GM18909 (cell line): ENCODE data around the gene PCNX1.
"Not testable (repeated sequence)": the region's sequence is repeated elsewhere in the genome, so short reads cannot be mapped to it uniquely, and the experiment has no call there.

ENCODE experiments used
- ATAC-seq: cut with Tn5 transposase; IDR thresholded peaks from one replicate; pipeline ENCODE4 v1.9.1; 2021; ENCODE audit warnings: mild to moderate bottlenecking; ENCODE audit not compliant: unreplicated experiment, poor library complexity

The PCNX1 gene

DNA sequence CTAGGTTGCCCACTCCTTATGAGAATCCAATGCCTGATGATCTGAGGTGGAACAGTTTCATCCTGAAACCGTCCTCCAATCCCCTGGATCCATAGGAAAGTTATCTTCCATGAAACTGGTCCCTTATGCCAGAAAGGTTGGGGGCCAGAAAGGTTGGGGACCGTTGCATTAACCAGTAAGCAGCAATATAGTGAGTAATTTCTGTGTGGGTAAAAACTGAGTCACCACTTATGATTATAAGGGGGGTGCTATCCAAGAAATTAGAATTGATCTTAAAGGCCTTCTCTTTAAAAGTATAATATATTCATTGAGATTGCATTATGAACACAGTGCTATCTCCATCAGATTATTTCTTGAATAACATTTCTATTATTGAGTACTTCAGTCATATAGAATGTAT is 97.2 kb downstream of the PCNX1 start:
- no peak for ATAC-seq

- ATAC-seq: no peak
Observed at GRCh38 chr14:71005076-71005475, 97.8 kb downstream of the PCNX1 start.

GRCh38 chr14:71006200-71006563 is 98.9 kb downstream of the PCNX1 start:
- ATAC-seq: no peak

DNA sequence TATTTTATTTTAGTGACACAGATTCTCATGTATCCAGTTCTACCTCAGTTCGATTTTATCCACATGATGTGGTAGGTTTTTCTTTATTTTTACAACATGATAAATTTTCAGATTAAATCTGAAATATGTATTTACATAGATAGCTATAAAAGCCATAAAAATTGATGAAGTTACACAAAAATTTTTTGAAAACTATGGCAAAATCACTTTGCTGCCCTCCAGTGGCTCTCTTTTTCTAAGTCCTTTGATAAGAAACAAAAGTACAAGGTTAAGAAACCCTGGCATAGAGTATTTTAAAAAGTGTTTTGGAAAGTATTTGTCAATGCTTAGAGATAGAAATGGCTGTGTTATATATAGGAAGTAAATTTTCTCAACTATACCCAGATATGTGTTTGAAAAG is 104.2 kb downstream of the PCNX1 start:
- ATAC-seq: no peak

DNA sequence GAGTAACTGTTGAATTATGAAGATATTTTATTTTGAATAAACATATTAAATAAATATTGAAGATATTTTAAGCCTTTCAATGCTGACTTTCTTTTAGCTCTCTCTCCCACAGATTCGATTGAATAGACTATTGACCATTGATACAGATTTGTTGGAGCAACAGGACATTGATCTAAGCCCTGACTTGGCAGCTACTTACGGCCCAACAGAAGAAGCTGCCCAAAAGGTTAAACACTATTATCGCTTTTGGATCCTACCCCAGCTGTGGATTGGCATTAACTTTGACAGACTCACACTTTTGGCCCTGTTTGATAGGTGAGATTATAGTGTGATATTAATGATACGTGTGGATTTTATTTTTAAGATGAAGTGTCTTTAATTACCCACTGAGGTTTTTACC is 105.6 kb downstream of the PCNX1 start:
- no peak for ATAC-seq

GRCh38 chr14:71013551-71014192 is 106.4 kb downstream of the PCNX1 start:
- ATAC-seq: no peak

- ATAC-seq: not testable (repeated sequence)
Observed at GRCh38 chr14:71019917-71020316, 112.7 kb downstream of the PCNX1 start.

DNA sequence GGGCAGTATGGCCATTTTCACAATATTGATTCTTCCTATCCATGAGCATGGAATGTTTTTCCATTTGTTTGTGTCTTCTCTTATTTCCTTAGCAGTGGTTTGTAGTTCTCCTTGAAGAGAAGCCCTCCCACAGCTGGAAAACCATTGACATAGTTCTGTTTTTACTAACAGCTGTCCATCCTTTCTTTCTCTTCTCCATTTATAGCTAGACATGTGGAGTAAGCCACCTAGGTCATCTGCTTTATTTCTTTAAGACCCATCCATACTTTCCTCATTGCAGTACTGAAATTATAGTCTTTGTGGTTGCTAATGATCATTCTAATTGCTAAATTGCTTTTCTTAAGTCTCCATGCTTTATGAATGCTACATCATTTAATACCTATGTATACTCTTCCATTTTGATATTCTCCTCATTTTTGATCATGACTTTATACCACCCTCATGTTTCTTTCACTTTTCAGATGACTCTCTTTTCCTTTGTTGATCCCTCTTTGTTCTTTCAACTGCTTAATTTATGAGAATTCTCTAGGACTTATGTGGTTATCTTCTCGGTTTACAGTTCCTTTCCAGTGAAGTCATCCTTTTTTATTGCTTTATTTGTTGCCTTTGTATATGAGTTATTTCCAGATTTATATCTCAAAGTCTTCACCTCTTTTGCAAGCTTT is 114.2 kb downstream of the PCNX1 start:
- ATAC-seq: no peak

- no peak for ATAC-seq
Observed at GRCh38 chr14:71022012-71022869, 115.0 kb downstream of the PCNX1 start.

DNA sequence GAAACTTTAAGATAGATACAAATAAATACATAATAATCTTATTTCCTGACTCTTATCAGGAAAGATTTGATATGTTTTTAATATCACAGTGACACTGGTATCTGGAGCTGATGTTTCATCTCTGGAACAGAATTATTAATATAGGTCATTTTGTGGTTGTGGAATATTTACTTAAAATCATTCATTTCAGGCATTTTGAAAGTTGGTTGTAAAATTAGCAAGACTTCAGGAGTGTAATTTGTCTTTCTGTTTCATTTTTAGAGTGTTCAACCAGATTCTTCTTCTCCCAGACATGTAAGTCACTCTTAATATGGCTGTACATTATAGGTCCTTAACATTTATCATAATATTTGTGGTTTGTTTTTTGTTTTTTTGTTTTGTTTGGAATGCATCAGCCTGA is 115.7 kb downstream of the PCNX1 start:
- ATAC-seq: no peak

DNA sequence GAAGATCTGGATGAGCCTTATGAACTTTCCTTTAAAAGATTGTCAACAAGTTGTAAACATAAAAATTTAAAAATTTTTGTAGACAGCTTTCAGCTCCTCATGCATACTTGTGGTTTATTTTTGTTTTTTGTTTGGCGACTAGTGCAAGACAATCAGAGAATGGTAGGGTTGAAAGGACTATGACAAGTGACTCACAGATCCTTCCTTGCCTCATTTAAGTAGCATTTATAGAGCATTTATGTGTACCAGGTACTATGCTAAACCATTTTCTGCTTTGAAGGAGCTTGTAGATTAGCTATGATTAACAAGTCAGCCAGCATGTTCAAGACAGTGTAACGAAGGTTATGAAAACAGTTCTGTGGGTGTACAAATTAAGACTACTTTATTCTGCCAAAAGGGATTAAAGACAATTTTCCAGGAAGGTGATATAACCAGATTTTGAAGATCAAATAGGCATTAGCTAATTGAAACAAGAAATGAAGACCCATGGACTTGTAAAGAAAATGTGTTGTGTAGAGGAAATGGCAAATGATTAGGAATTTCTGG is 122.0 kb downstream of the PCNX1 start:
- ATAC-seq: no peak

DNA sequence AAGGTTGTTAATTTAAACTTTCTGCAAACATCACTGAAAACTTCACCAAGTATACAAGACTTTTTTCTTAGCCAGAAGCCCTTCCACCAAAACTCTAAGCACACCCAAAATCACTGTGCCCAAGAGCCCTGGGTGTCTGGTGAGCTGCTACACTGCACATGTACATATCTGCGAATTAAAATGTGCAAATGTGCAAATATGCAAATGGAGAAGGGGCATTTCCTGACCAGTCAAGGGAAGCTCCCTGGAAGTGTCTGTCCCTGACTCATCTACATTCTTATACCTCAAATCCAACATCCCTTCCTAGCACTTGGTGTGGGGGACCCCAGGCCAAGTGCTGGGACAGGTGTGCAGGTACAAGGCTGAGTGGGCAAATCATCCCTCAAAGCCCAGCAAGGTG is 123.7 kb downstream of the PCNX1 start:
- no peak for ATAC-seq

DNA sequence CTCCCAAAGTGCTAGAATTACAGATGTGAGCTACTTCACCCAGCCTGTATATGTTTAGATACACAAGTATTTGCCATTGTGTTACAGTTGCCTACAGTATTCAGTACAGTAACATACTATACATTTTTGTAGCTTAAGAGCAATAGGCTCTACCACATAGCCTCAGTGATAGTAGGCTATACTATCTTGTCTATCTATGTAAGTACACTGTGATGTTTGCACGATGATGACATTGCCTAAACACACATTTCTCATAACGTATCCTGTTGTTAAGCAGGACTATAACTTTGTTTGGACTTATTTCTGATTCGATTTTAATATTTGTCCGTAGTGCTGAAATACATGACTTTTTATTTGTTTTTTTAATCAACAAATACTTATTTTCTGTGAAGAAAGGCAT is 129.2 kb downstream of the PCNX1 start:
- no peak for ATAC-seq

DNA sequence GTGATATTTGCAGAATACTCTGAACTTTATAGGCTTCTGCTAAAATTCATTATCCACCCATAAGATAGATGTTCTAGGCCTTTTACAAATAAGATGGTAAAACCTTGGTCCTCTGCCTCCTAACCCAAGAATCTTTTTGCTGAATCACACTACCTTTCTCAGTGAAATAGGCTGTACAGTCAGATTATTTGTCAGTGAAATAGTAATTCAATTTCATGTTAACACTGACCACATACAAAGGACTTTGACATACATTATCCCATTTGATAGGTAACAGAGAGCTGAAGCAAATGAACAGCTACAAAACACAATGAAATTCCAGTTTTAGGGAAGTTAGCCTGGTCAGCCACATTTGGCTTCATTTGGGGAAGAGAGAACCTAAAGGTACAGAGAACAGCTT is 141.1 kb downstream of the PCNX1 start:
- no peak for ATAC-seq

DNA sequence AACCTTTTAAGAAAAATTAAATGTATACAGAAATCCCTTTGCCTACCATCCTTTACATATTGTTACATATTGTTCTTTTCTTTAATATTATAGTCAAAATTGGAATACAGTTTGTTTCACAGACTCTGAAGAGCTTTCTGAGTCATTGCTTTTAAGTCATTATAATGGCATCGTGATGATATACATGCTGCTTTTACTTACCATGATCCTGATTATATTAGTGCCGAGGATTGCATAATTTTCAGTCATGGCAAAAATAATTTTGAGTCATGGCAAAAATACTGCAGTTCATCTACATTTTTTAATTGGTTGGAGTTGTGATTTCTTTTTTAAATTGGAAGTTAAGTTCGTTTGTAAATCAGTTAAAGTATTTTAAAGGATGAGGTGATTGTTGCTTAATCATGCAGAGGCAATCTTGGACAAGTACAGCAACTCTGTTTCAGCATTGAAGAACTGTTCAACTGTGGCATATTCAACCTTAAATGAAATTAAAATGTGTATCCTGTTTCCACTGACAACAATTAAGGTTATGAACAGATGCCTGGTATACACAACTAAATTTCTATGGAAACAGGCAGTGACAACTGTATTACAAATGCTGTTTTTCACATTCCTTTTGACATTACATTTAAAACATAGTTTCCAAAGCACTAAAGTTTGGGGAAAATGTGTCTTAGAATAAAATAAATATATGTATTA is 142.3 kb downstream of the PCNX1 start:
- no peak for ATAC-seq

DNA sequence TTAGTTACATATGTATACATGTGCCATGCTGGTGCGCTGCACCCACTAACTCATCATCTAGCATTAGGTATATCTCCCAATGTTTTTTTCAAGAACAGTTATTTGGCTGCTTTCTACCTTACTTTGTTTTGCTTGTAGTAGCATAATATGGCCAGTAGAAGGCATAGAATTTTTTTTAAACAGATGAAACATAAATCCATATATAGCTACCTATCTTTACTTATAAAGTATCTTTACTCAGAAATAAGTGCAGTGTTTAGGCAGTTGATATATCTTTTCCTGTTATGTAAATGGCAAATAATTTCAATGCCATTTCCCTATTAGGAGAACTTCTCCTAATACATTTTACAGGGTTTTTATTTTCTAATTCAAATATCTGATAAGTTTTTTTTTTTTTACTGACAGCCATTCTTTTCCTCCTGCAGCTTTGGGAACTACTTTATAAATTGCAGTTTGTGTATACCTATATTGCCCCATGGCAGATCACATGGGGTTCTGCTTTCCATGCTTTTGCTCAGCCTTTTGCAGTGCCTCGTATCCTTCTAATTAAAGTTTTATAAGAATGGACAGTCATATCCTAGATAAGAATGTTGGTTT is 143.1 kb downstream of the PCNX1 start:
- ATAC-seq: no peak

GRCh38 chr14:71054706-71055105 is 147.4 kb downstream of the PCNX1 start:
- no peak for ATAC-seq

DNA sequence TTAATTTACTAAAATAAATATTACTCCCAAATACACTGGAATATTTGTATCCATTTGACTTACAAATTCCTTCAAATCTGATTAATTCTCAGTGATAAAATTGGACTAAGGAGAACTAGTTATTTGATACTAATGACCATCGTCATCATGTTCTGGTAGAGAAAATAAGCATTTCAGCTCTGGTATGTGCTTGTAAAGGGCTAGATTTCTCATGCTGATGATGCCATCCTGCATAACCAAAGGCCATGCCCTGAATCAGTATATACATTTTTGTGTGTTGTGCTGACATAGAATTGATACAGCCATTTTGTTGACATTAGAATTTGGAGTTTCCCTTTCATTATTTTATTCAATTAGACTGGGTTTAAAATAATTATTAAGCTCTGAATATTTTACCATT is 148.9 kb downstream of the PCNX1 start:
- no peak for ATAC-seq

- ATAC-seq: no peak
Observed at GRCh38 chr14:71060274-71060673, 153.0 kb downstream of the PCNX1 start.

DNA sequence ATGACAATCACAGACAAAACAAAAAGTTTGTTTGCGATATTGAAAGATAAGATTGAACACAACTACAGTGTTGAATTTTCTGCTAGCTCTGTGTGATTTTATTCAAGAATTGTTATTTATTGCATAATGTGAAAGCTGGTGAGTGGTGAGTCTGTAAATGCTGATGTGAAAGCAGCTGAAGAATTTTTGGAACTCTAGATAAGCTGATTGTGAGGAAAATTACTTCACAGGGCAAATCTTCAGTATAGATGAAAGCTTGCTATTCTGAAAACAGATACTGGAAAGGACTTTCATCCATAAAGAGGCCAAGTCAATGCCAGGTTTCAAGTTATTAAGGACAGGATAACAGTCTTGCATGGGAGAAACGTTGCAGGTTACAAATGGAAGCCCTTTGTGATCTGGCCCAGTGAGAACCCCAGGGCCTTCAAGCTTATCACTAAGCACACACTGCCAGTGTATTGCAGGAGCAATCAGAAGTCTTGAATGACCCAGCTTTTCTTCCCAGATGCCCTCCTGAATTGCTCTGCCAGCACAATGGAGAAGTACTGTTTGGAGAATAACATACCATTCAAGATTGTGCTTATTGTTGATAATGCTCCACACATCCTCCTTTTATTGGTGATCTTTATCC is 153.7 kb downstream of the PCNX1 start:
- no peak for ATAC-seq
